AG04449 (cell line): Measurements from ENCODE around the gene NAV2.
"Not testable (repeated sequence)": the region's sequence is repeated elsewhere in the genome, so short reads cannot be mapped to it uniquely, and the experiment has no call there.

Source experiments
- CTCF ChIA-PET: fragments of 350-600 bp; formaldehyde crosslinking; extraction: SDS; loops from one replicate; lab custom pipeline; 2021; ENCODE audit warnings: antibody characterized with exemption; lab: Yijun Ruan, JAX
- POLR2A ChIA-PET: fragments of 400-600, 350-600 bp; formaldehyde crosslinking; extraction: SDS; loops from one replicate; lab custom pipeline; 2020; ENCODE audit warnings: antibody characterized with exemption, inconsistent platforms; lab: Yijun Ruan, JAX
- DNase-seq: peaks from one replicate; pipeline ENCODE4 v3.0.0-alpha.2; 2010; ENCODE audit warnings: low read depth, low spot score
- H3K4me3 ChIP-seq: 2 replicates; pipeline ENCODE4 v1.5.1; 2011; ENCODE audit warnings: low read depth, mild to moderate bottlenecking, control low read depth, low read length
- TF ChIP-seq, protein P1 (sequence below): IDR thresholded peaks from one replicate; pipeline ENCODE4 v1.5.1; 2011; ENCODE audit warnings: mild to moderate bottlenecking, moderate library complexity, low read length, control low read depth, inconsistent platforms; ENCODE audit not compliant: insufficient read depth; ENCODE audit errors: missing control alignments

Gene NAV2

GRCh38 chr11:20004866-20005265 is 292.2 kb downstream of the NAV2 start:
- TF ChIP-seq, protein P1, sequence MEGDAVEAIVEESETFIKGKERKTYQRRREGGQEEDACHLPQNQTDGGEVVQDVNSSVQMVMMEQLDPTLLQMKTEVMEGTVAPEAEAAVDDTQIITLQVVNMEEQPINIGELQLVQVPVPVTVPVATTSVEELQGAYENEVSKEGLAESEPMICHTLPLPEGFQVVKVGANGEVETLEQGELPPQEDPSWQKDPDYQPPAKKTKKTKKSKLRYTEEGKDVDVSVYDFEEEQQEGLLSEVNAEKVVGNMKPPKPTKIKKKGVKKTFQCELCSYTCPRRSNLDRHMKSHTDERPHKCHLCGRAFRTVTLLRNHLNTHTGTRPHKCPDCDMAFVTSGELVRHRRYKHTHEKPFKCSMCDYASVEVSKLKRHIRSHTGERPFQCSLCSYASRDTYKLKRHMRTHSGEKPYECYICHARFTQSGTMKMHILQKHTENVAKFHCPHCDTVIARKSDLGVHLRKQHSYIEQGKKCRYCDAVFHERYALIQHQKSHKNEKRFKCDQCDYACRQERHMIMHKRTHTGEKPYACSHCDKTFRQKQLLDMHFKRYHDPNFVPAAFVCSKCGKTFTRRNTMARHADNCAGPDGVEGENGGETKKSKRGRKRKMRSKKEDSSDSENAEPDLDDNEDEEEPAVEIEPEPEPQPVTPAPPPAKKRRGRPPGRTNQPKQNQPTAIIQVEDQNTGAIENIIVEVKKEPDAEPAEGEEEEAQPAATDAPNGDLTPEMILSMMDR, result no peak
- no peak overlapping the region for H3K4me3 ChIP-seq
- ChIA-PET CTCF (interaction anchor here (1.2 to 1.9 kb wide), 2 partner anchors 15 to 49 kb away, joined by 3 to 4 read pairs; no protein-coding TSS in a partner anchor), POLR2A (no interaction called here)
- DNase-seq, result no peak

DNA sequence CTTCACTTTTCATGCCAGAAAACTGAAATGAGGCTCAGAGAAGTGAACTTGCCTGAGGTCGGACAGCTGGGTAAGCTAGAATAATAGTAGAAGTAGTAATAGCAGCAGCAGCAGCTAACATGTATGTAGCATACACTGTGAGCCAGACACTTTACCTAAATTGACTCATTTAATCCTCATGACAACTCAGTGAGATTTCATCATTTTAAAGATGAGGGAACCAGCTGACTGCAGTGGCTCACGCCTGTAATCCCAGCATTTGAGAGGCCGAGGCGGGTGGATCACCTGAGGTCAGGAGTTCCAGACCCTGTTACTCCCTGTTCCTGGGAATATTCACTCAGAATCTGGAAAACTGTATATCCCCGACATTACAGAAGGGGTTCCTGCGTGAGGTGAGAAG is 293.1 kb downstream of the NAV2 start:
- no peak for DNase-seq
- ChIA-PET POLR2A (no interaction called here), CTCF (interaction anchor here (1.9 kb wide), 1 partner anchor 16 kb away, joined by 4 read pairs; no protein-coding TSS in a partner anchor)
- TF ChIP-seq, protein P1, result no peak
- H3K4me3 ChIP-seq, result no peak overlapping the region

- DNase-seq, POLR2A ChIA-PET, CTCF ChIA-PET, H3K4me3 ChIP-seq: not testable (repeated sequence)
These were observed 294.0 kb downstream of the NAV2 start for GRCh38 chr11:20006618-20007017.

DNA sequence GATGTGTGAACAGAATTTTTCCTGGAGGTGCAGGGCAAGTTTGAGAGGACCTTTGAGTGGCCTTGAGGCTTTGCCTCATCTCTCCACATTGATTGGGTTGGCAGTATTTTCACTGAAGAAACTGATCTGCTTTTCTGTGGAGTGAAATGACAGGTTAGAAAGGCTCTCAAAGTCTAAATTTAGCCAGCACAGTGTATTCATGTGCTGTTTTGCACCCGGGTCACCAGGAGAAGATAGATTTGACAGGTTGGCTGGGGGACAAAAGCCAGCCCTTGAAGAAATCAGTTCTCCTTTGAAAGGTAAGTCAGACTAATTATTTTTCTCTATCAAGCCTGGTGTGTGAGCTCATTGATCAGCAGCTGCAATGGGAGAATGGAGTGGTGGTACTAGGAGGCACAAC is 294.7 kb downstream of the NAV2 start:
- no peak overlapping the region for H3K4me3 ChIP-seq
- DNase-seq, result no peak
- ChIA-PET CTCF (no interaction called here), POLR2A (no interaction called here)
- TF ChIP-seq, protein P1, result no peak

DNA sequence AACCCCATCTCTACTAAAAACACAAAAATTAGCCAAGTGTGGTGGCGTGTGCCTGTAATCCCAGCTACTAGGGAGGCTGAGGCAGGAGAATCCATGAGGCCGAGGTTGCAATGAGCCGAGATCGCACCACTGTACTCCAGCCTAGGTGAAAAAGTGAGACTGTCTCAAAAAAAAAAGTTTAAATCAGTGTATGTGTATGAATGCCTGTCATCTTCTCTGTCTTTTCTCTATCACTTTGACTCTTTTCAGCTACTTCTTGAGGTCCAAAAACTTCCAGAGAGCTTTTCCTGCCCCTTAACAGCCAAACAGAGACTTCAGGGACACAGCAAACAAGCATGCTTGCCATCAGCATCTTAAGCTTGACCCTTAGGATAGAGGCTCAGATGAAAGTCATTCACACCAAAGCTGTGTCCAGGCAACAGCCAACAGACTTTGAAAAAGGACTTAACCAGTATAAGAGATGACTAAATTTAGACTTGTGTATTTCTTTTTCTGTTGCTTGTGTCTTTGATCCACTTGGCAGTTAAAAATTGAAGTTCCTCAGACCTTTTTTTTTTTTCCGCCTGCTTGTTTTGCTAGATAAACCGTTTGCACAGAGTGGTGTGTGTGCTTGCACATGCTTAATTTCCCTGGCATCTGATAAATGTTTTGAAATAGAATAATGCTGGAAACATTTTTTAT is 295.7 kb downstream of the NAV2 start:
- no peak overlapping the region for H3K4me3 ChIP-seq
- TF ChIP-seq, protein P1, result no peak
- CTCF ChIA-PET, result no interaction called here
- DNase-seq, result no peak
- POLR2A ChIA-PET, result no interaction called here

DNA sequence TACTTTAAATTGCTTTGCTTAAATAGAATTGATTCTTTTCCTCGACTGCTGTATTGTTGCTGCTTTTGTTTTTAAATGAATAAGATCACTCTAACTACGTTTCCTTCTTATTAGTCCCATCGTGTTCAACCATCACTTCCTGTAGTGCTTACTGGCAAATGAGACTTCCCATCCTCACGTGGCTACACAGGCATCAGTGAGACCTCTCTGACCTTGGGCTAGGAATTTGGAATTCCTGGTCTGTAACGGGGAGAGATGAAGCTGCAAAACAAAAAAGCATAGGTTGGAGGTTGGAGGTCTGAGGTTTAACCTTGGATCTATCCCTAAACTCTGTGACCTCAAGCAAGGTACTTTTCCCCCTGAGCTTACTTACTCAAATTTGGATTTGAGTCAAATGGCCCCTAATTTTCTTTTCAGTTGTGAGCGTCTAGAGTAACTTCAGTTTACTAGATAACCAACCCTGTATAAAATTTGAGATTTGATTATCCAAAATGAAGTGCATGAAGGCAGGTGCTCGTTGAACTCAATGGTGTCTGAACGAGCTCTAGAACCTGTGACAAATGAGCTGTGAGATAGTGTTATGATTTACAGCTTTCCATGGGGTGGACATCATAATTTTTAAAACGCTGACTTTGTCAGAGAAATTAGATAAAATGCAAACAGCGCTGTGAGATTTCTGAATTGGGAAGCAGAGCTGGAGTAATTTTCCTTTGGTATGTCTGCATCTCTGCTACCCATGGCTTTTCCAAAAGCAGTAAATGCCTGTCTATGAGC is 296.4 kb downstream of the NAV2 start:
- ChIA-PET POLR2A (no interaction called here), CTCF (interaction anchor here (0.7 kb wide), 1 partner anchor 9 kb away, joined by 3 read pairs; no protein-coding TSS in a partner anchor)

More for the DNA sequence above, 296.4 kb downstream of the NAV2 start:
- TF ChIP-seq, protein P1, result no peak
- no peak overlapping the region for H3K4me3 ChIP-seq
- DNase-seq, result no peak
